HepG2 (cell line): ENCODE data around the gene DUOXA1. TPM values are rescaled to one million over a fixed set of nuclear protein-coding genes. Genes with fewer than 3 reads are reported as not detected.
A peak's percentile ranks its signal among the peaks of the same experiment; 100 is the strongest.

Source experiments
- ADNP ChIP-seq: sonication (generic); formaldehyde crosslinking; IDR thresholded peaks from 2 replicates; pipeline ENCODE4 v1.4.0; 2020; ENCODE audit warnings: missing genetic modification reagents
- ARHGAP35 ChIP-seq: sonication (generic); formaldehyde crosslinking; IDR thresholded peaks from 2 replicates; pipeline ENCODE4 v1.9.0; 2022; ENCODE audit warnings: mild to moderate bottlenecking, inconsistent platforms, moderate library complexity, missing genetic modification reagents, borderline replicate concordance
- ATF2 ChIP-seq: sonication (generic); formaldehyde crosslinking; IDR thresholded peaks from 2 replicates; pipeline ENCODE4 v1.4.0; 2020; ENCODE audit warnings: missing genetic modification reagents
- CTCF ChIP-seq: sonication (generic); formaldehyde crosslinking; IDR thresholded peaks from 2 replicates; pipeline ENCODE4 v1.5.0; 2020; ENCODE audit warnings: mild to moderate bottlenecking, missing genetic modification reagents, moderate library complexity
- DDIT3 ChIP-seq: sonication (generic); formaldehyde crosslinking; IDR thresholded peaks from 2 replicates; pipeline ENCODE4 v1.4.0; 2020; ENCODE audit warnings: mild to moderate bottlenecking, missing genetic modification reagents
- HINFP ChIP-seq: sonication (generic); formaldehyde crosslinking; IDR thresholded peaks from 2 replicates; pipeline ENCODE4 v1.4.0; 2020; ENCODE audit warnings: low read depth, mild to moderate bottlenecking, missing genetic modification reagents
- HMGA1 ChIP-seq: sonication (generic); formaldehyde crosslinking; conservative IDR thresholded peaks from 2 replicates; pipeline ENCODE4 v1.4.0; 2020; ENCODE audit warnings: missing genetic modification reagents
- HNF4G ChIP-seq, 2 experiments: sonication (generic) in 1 of 2; formaldehyde crosslinking in 1 of 2; IDR thresholded peaks; 2 replicates each; pipeline versions ENCODE4 v1.4.0 to v1.6.1; 2011 to 2020; ENCODE audit warnings: borderline replicate concordance in 2 of 2, low read depth in 2 of 2, mild to moderate bottlenecking in 2 of 2, low read length in 1 of 2, missing genetic modification reagents in 1 of 2, moderate library complexity in 1 of 2
- KAT2B ChIP-seq: fragments of 150-350 bp; IDR thresholded peaks from 2 replicates; pipeline ENCODE4 v1.6.1; 2014; ENCODE audit warnings: low read depth, low read length, borderline replicate concordance
- KLF6 ChIP-seq: IDR thresholded peaks from 2 replicates; pipeline ENCODE4 v1.8.0; 2016; ENCODE audit warnings: missing biosample characterization, missing genetic modification reagents
- MAZ ChIP-seq, 2 experiments: sonication (generic) in 1 of 2; formaldehyde crosslinking in 1 of 2; IDR thresholded peaks; 2 replicates each; pipeline versions ENCODE4 v1.5.0 to v1.6.1; 2012 to 2020; ENCODE audit warnings: low read depth in 2 of 2, mild to moderate bottlenecking in 2 of 2, borderline replicate concordance in 1 of 2, improper control_type of control experiment in 1 of 2, low read length in 1 of 2, missing genetic modification reagents in 1 of 2, moderate library complexity in 1 of 2
- SYNCRIP ChIP-seq: fragments of 200-400 bp; formaldehyde crosslinking; IDR thresholded peaks from 2 replicates; pipeline ENCODE4 v1.6.1; 2018; ENCODE audit warnings: mild to moderate bottlenecking, low read depth, low read length; ENCODE audit not compliant: insufficient read depth
- TBP ChIP-seq: sonication (generic); formaldehyde crosslinking; IDR thresholded peaks from 2 replicates; pipeline ENCODE4 v1.5.0; 2020; ENCODE audit warnings: missing genetic modification reagents
- ZHX1 ChIP-seq: sonication (generic); formaldehyde crosslinking; IDR thresholded peaks from 2 replicates; pipeline ENCODE4 v1.8.1; 2022; ENCODE audit warnings: low read depth, mild to moderate bottlenecking, missing genetic modification reagents
- ZNF414 ChIP-seq: sonication (generic); formaldehyde crosslinking; IDR thresholded peaks from 2 replicates; pipeline ENCODE4 v1.5.0; 2020; ENCODE audit warnings: missing genetic modification reagents
- ZNF614 ChIP-seq: IDR thresholded peaks from 2 replicates; pipeline ENCODE4 v1.6.1; 2018; ENCODE audit warnings: missing biosample characterization, missing genetic modification reagents, inconsistent platforms, borderline replicate concordance
- ZNF883 ChIP-seq: sonication (generic); formaldehyde crosslinking; IDR thresholded peaks from 2 replicates; pipeline ENCODE4 v1.5.1; 2020; ENCODE audit warnings: mild to moderate bottlenecking, missing genetic modification reagents; ENCODE audit errors: not compliant biosample characterization
- polyA plus RNA-seq, 8 experiments: library from polyadenylated mRNA; depleted of rRNA in 3 of 8; stranded (reverse) in 7 of 8; unstranded in 1 of 8; fragments of >200 nt; fragmentation: Illumina TruSeq in 4 of 8; extraction: Trizol in 4 of 8; gene quantifications; 2 replicates each; pipeline versions ENCODE4 v1.2.1 to v1.2.3, GENCODE V29; 2011 to 2016; ENCODE audit warnings: low read depth in 4 of 8, missing spikeins in 1 of 8, mixed read lengths in 1 of 8; ENCODE audit not compliant: insufficient read depth in 1 of 8
- total RNA-seq, 5 experiments: library from RNA; depleted of rRNA; stranded (reverse); fragments of >200 nt; fragmentation: Illumina TruSeq; extraction: Trizol; gene quantifications; 2 replicates each; pipeline ENCODE4 v1.2.3, GENCODE V29; 2016; ENCODE audit warnings: low read depth in 1 of 5

DUOXA1 gene
- total and polyA plus RNA-seq, 2 of the 13 experiments (the other 11 are each of a cell fraction or from before 2014, with no cell fraction given): not detected

GRCh38 chr15:45162771-45163507 is 33.3 kb upstream of the DUOXA1 start (continued):
- peak; percentile 43; the same call in 1 of the 2 replicates for TF ChIP-seq ATF2 (CRISPR knock-in tag)
- TF ChIP-seq ZNF883 (CRISPR knock-in tag): peak; percentile 44
- no peak for TF ChIP-seq SYNCRIP
- TF ChIP-seq ARHGAP35 (CRISPR knock-in tag): no peak
- peak; percentile 98 for TF ChIP-seq CTCF
- no peak for TF ChIP-seq ZHX1 (CRISPR knock-in tag)
- TF ChIP-seq ZNF614 (CRISPR knock-in tag): 0 out of 2 replicates have a peak, but pooled peaks have one; percentile 15
- no peak for TF ChIP-seq ADNP (CRISPR knock-in tag)
- no peak; the same call in 1 of the 2 replicates for TF ChIP-seq HNF4G (IDR thresholded peaks at IDR 0.05; ENCODE audit: borderline replicate concordance, low read depth, low read length)
- no peak for TF ChIP-seq HNF4G (CRISPR knock-in tag; IDR thresholded peaks at IDR 0.05; ENCODE audit: borderline replicate concordance, low read depth)
- TF ChIP-seq DDIT3 (CRISPR knock-in tag): no peak
- TF ChIP-seq MAZ (IDR thresholded peaks at IDR 0.05; ENCODE audit: borderline replicate concordance, low read depth, low read length): no peak
- TF ChIP-seq MAZ (CRISPR knock-in tag; IDR thresholded peaks at IDR 0.05; ENCODE audit: low read depth): no peak
- TF ChIP-seq KLF6 (CRISPR knock-in tag): 0 out of 2 replicates have a peak, but pooled peaks have one; percentile 31
- no peak for TF ChIP-seq HMGA1 (CRISPR knock-in tag)
- TF ChIP-seq HINFP: 0 out of 2 replicates have a peak, but pooled peaks have one; percentile 11
- no peak for TF ChIP-seq TBP (CRISPR knock-in tag)
- no peak for TF ChIP-seq ZNF414
- TF ChIP-seq KAT2B: no peak
